Thyroid gland (tissue), 4 donors: Measurements from ENCODE around the gene TBPL2.
"Not testable (repeated sequence)": the region's sequence is repeated elsewhere in the genome, so short reads cannot be mapped to it uniquely, and the experiment has no call there.

ENCODE experiments used
- CTCF ChIP-seq, 6 experiments: fragments of 200-600 bp in 3 of 6; fragments of 450-650 bp in 3 of 6; sonication (generic) in 3 of 6; IDR thresholded peaks; one replicate each; pipeline ENCODE4 v1.5.1; 2016 to 2019; ENCODE audit warnings: antibody characterized with exemption in 6 of 6, mild to moderate bottlenecking in 2 of 6, inconsistent platforms in 1 of 6, moderate library complexity in 1 of 6
- POLR2A ChIP-seq, 2 donors: fragments of 450-650 bp; IDR thresholded peaks; one replicate each; pipeline ENCODE4 v1.6.1; 2017; ENCODE audit warnings: antibody characterized with exemption in 2 of 2, mild to moderate bottlenecking in 2 of 2, moderate library complexity in 1 of 2

- TF ChIP-seq POLR2A (IDR thresholded peaks at IDR 0.05): not testable (repeated sequence)
- peak in 1 of 6 experiments; percentile 7 for TF ChIP-seq CTCF (IDR thresholded peaks at IDR 0.05)
Observed at GRCh38 chr14:55383056-55383466, 57.4 kb downstream of the TBPL2 start.
